Endothelial cell of umbilical vein (primary cell): ENCODE measurements around the gene KIF3A.

Experiments used
- CTCF ChIP-seq, 2 donors: IDR thresholded peaks; 1 replicate in 1 of 2; 2 replicates in 1 of 2; pipeline ENCODE4 v1.5.1; 2011; ENCODE audit warnings: low read length in 2 of 2, mild to moderate bottlenecking in 2 of 2, moderate library complexity in 2 of 2, control low read depth in 1 of 2, inconsistent platforms in 1 of 2, low read depth in 1 of 2; ENCODE audit not compliant: insufficient read depth in 1 of 2; ENCODE audit errors: extremely low read depth in 1 of 2
- EZH2 ChIP-seq: IDR thresholded peaks from 2 replicates; pipeline ENCODE4 v1.6.1; 2012; ENCODE audit warnings: borderline replicate concordance, low read depth, mild to moderate bottlenecking, moderate library complexity, low read length, inconsistent platforms; ENCODE audit not compliant: severe bottlenecking
- FOS ChIP-seq: IDR thresholded peaks from 2 replicates; pipeline ENCODE4 v1.6.1; 2011; ENCODE audit warnings: mild to moderate bottlenecking, low read length, moderate library complexity, borderline replicate concordance; ENCODE audit not compliant: insufficient read depth
- GATA2 ChIP-seq: IDR thresholded peaks from 2 replicates; pipeline ENCODE4 v1.7.0; 2011; ENCODE audit warnings: low read depth, mild to moderate bottlenecking, moderate library complexity, mixed read lengths, low read length; ENCODE audit not compliant: insufficient read length, insufficient read depth
- JUN ChIP-seq: IDR thresholded peaks from 2 replicates; pipeline ENCODE4 v1.6.1; 2011; ENCODE audit warnings: borderline replicate concordance, low read depth; ENCODE audit not compliant: insufficient read length, insufficient read depth
- MYC ChIP-seq: IDR thresholded peaks from one replicate; pipeline ENCODE4 v1.6.1; 2011; ENCODE audit warnings: mild to moderate bottlenecking, low read depth, low read length
- POLR2A ChIP-seq: IDR thresholded peaks from 2 replicates; pipeline ENCODE4 v1.6.1; 2012; ENCODE audit warnings: low read depth, mild to moderate bottlenecking, control low read depth, low read length
- POLR2AphosphoS5 ChIP-seq: IDR thresholded peaks from 2 replicates; pipeline ENCODE4 v1.6.1; 2012; ENCODE audit warnings: low read depth, mild to moderate bottlenecking, control low read depth, low read length, moderate library complexity; ENCODE audit not compliant: insufficient read depth
- TF ChIP-seq, protein P1 (sequence below): IDR thresholded peaks from 2 replicates; pipeline ENCODE4 v1.6.1; 2011; ENCODE audit not compliant: insufficient read depth, insufficient read length

GRCh38 chr5:132729896-132730295 is 7.5 kb downstream of the KIF3A start:
- TF ChIP-seq CTCF (IDR thresholded peaks at IDR 0.05; ENCODE audit: extremely low read depth in 1 of 2, insufficient read depth in 1 of 2, low read depth in 1 of 2, low read length in 2 of 2) (no peak), POLR2AphosphoS5 (no peak), POLR2A (no peak), EZH2 (no peak), FOS (no peak), JUN (no peak), MYC (no peak), GATA2 (no peak)
- TF ChIP-seq, protein P1, sequence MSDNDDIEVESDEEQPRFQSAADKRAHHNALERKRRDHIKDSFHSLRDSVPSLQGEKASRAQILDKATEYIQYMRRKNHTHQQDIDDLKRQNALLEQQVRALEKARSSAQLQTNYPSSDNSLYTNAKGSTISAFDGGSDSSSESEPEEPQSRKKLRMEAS, result no peak
